Femur (tissue), 1 donor: ENCODE results near the gene TOR4A.
A peak's percentile ranks its signal among the peaks of the same experiment; 100 is the strongest.
"Not testable (repeated sequence)": the region's sequence is repeated elsewhere in the genome, so short reads cannot be mapped to it uniquely, and the experiment has no call there.

Experiments
- DNase-seq: peaks from one replicate; pipeline ENCODE4 v3.0.0-alpha.2; 2017

Gene TOR4A

GRCh38 chr9:137320555-137321384 is 43.2 kb downstream of the TOR4A start:
- DNase-seq, result peak; percentile 61

- no peak for DNase-seq
These were observed 44.3 kb downstream of the TOR4A start for GRCh38 chr9:137321726-137322361.

- no peak for DNase-seq
These were observed 46.2 kb downstream of the TOR4A start for GRCh38 chr9:137323531-137324331.

- no peak for DNase-seq
These were observed 47.6 kb downstream of the TOR4A start for GRCh38 chr9:137325124-137325523.

- no peak for DNase-seq
These were observed 48.3 kb downstream of the TOR4A start for GRCh38 chr9:137325799-137326198.

GRCh38 chr9:137326445-137327065 is 49.0 kb downstream of the TOR4A start:
- DNase-seq, result no peak

GRCh38 chr9:137327641-137328550 is 50.4 kb downstream of the TOR4A start:
- not testable (repeated sequence) for DNase-seq

GRCh38 chr9:137329590-137329989 is 52.1 kb downstream of the TOR4A start:
- DNase-seq, result not testable (repeated sequence)

GRCh38 chr9:137330689-137331088 is 53.2 kb downstream of the TOR4A start:
- DNase-seq, result no peak

- no peak for DNase-seq
These were observed 54.4 kb downstream of the TOR4A start for GRCh38 chr9:137331929-137332328.
